K562 (cell line): Measurements from ENCODE around the gene CCL27.

Experiments
- CTCF ChIP-seq, 3 experiments: IDR thresholded peaks in 2 of 3; conservative IDR thresholded peaks in 1 of 3; 2 replicates each; pipeline ENCODE4 v1.5.1; 2011 to 2012; ENCODE audit warnings: low read length in 3 of 3, mild to moderate bottlenecking in 3 of 3, control low read depth in 2 of 3, improper control_type of control experiment in 1 of 3, inconsistent platforms in 1 of 3, low read depth in 1 of 3, mixed read lengths in 1 of 3, moderate library complexity in 1 of 3; ENCODE audit not compliant: insufficient read depth in 2 of 3
- EZH2 ChIP-seq: IDR thresholded peaks from 2 replicates; pipeline ENCODE4 v1.6.1; 2012; ENCODE audit warnings: low read depth, mild to moderate bottlenecking, inconsistent platforms, low read length, borderline replicate concordance
- MNT ChIP-seq, 2 experiments: fragments of 450-650 bp; conservative IDR thresholded peaks; 2 replicates each; pipeline ENCODE4 v1.6.1; 2017; ENCODE audit warnings: mild to moderate bottlenecking in 2 of 2, moderate library complexity in 2 of 2
- RBM34 ChIP-seq: fragments of 200-400 bp; formaldehyde crosslinking; IDR thresholded peaks from 2 replicates; pipeline ENCODE4 v1.6.1; 2018; ENCODE audit warnings: low read length, borderline replicate concordance; ENCODE audit not compliant: insufficient read depth

- TF ChIP-seq MNT (conservative IDR thresholded peaks at IDR 0.05) (no peak), CTCF (IDR thresholded peaks at IDR 0.05 in 2 of 3, conservative IDR thresholded peaks at IDR 0.05 in 1 of 3; ENCODE audit: insufficient read depth in 2 of 3, low read depth in 1 of 3, low read length in 3 of 3) (peak; percentile 65 to 81 (median 75)), EZH2 (no peak), RBM34 (no peak)
These were observed 38.7 kb upstream of the CCL27 start for GRCh38 chr9:34701023-34701768.
